GM23338 (cell line): ENCODE results near the gene DLX5. TPM values are rescaled to one million over a fixed set of nuclear protein-coding genes. Genes with fewer than 3 reads are reported as not detected.

Source experiments
- ATAC-seq: fragments of 200-7000 bp; cut with Tn5 transposase; 3 replicates; pipeline ENCODE4 v1.9.1; 2020
- DNase-seq: peaks from one replicate; pipeline ENCODE4 v3.0.0-alpha.2; 2015; ENCODE audit warnings: low spot score
- H2AFZ ChIP-seq: fragments of 200-600 bp; sonication (generic); 2 replicates; pipeline ENCODE4 v1.8.0; 2016; ENCODE audit warnings: antibody characterized with exemption, mild to moderate bottlenecking, moderate library complexity
- H3F3A ChIP-seq: fragments of 200-600 bp; sonication (generic); replicated peaks from 2 replicates; pipeline ENCODE4 v1.8.0; 2017; ENCODE audit warnings: antibody characterized with exemption, mixed run types, low read depth
- H3K27ac ChIP-seq: fragments of 200-600 bp; sonication (generic); 2 replicates; pipeline ENCODE4 v1.6.1; 2016; ENCODE audit warnings: low read depth
- H3K27me3 ChIP-seq: fragments of 200-600 bp; sonication (generic); 2 replicates; pipeline ENCODE4 v1.8.0; 2016; ENCODE audit warnings: mild to moderate bottlenecking, mixed run types, moderate library complexity; ENCODE audit not compliant: insufficient read depth
- H3K36me3 ChIP-seq: fragments of 200-600 bp; sonication (generic); 2 replicates; pipeline ENCODE4 v1.8.0; 2016; ENCODE audit warnings: mild to moderate bottlenecking; ENCODE audit not compliant: insufficient read depth
- H3K4me1 ChIP-seq: fragments of 200-600 bp; sonication (generic); 2 replicates; pipeline ENCODE4 v1.8.0; 2016; ENCODE audit warnings: mild to moderate bottlenecking, moderate library complexity; ENCODE audit not compliant: insufficient read depth
- H3K4me2 ChIP-seq: fragments of 200-600 bp; sonication (generic); 2 replicates; pipeline ENCODE4 v1.7.1; 2017; ENCODE audit warnings: mixed run types
- H3K4me3 ChIP-seq: fragments of 200-600 bp; sonication (generic); 2 replicates; pipeline ENCODE4 v1.6.1; 2016; ENCODE audit warnings: mixed run types
- H3K79me2 ChIP-seq: fragments of 200-600 bp; sonication (generic); replicated peaks from 2 replicates; pipeline ENCODE4 v1.8.0; 2017; ENCODE audit warnings: mild to moderate bottlenecking; ENCODE audit not compliant: insufficient read depth
- H3K9me2 ChIP-seq: fragments of 200-600 bp; sonication (generic); 2 replicates; pipeline ENCODE4 v1.8.0; 2017; ENCODE audit not compliant: insufficient read depth
- H4K20me1 ChIP-seq: fragments of 200-600 bp; sonication (generic); replicated peaks from 2 replicates; pipeline ENCODE4 v1.8.0; 2017; ENCODE audit warnings: mild to moderate bottlenecking; ENCODE audit not compliant: insufficient read depth
- H3K27ac Mint-ChIP-seq: 2 replicates; pipeline ENCODE4 v1.8.0; 2020; ENCODE audit warnings: inconsistent platforms, mild to moderate bottlenecking, moderate library complexity, mixed read lengths
- H3K27me3 Mint-ChIP-seq: 3 replicates; pipeline ENCODE4 v1.8.0; 2022; ENCODE audit warnings: low read depth, mild to moderate bottlenecking, moderate library complexity, mixed read lengths, inconsistent platforms; ENCODE audit not compliant: insufficient read depth, poor library complexity
- H3K36me3 Mint-ChIP-seq: 3 replicates; pipeline ENCODE4 v1.8.0; 2021; ENCODE audit warnings: low read depth, mild to moderate bottlenecking, inconsistent platforms, moderate library complexity, mixed read lengths
- H3K4me1 Mint-ChIP-seq: 3 replicates; pipeline ENCODE4 v1.8.0; 2020; ENCODE audit warnings: mild to moderate bottlenecking, inconsistent platforms, mixed read lengths
- H3K4me3 Mint-ChIP-seq: 3 replicates; pipeline ENCODE4 v1.8.0; 2021; ENCODE audit warnings: moderate library complexity, mild to moderate bottlenecking, inconsistent platforms, mixed read lengths
- H3K9me3 Mint-ChIP-seq: 3 replicates; pipeline ENCODE4 v1.8.0; 2020; ENCODE audit warnings: moderate library complexity, mild to moderate bottlenecking, inconsistent platforms, mixed read lengths
- CREB1 ChIP-seq: fragments of 250-450 bp; sonication (Bioruptor Pico); IDR thresholded peaks from 2 replicates; pipeline ENCODE4 v1.5.0; 2020; ENCODE audit warnings: low read depth, mild to moderate bottlenecking, moderate library complexity
- EZH2 ChIP-seq: fragments of 200-600 bp; sonication (generic); IDR thresholded peaks from one replicate; pipeline ENCODE4 v1.8.0; 2017; ENCODE audit warnings: antibody characterized with exemption, mild to moderate bottlenecking, low read depth; ENCODE audit not compliant: unreplicated experiment
- EZH2phosphoT487 ChIP-seq: fragments of 200-600 bp; sonication (generic); IDR thresholded peaks from one replicate; pipeline ENCODE4 v1.8.1; 2018; ENCODE audit warnings: antibody characterized with exemption; ENCODE audit not compliant: unreplicated experiment
- NANOG ChIP-seq: IDR thresholded peaks from 2 replicates; pipeline ENCODE4 v1.6.1; 2016; ENCODE audit warnings: antibody characterized with exemption, borderline replicate concordance
- POLR2AphosphoS5 ChIP-seq: IDR thresholded peaks from 2 replicates; pipeline ENCODE4 v1.6.1; 2016; ENCODE audit warnings: antibody characterized with exemption, low read depth
- ZNF114 ChIP-seq: fragments of 250-450 bp; sonication (Bioruptor Pico); IDR thresholded peaks from 2 replicates; pipeline ENCODE4 v1.5.0; 2020; ENCODE audit warnings: mild to moderate bottlenecking, moderate library complexity
- ZNF331 ChIP-seq: fragments of 250-450 bp; sonication (Bioruptor Pico); IDR thresholded peaks from 2 replicates; pipeline ENCODE4 v1.5.0; 2020; ENCODE audit warnings: low read depth, mild to moderate bottlenecking, moderate library complexity
- ZNF462 ChIP-seq: fragments of 250-450 bp; sonication (Bioruptor Pico); IDR thresholded peaks from 2 replicates; pipeline ENCODE4 v1.5.0; 2020; ENCODE audit warnings: mild to moderate bottlenecking, moderate library complexity
- polyA plus RNA-seq: library from polyadenylated mRNA; unstranded; fragments of >200 nt; fragmentation: Nextera tagmentation; extraction: Ambion mirVana; gene quantifications from 2 replicates; pipeline ENCODE4 v1.2.1, GENCODE V29; 2016
- total RNA-seq: library from RNA; depleted of rRNA; stranded (reverse); fragments of >200 nt; shearing (Covaris generic); gene quantifications from 2 replicates; pipeline ENCODE4 v1.2.3, GENCODE V29; 2014
- TF ChIP-seq, protein P1 (sequence below), 2 experiments: fragments of 200-600 bp in 1 of 2; sonication (generic) in 1 of 2; conservative IDR thresholded peaks; 2 replicates each; pipeline versions ENCODE4 v1.5.1 to v1.6.1; 2016 to 2017; ENCODE audit warnings: antibody characterized with exemption in 2 of 2, low read depth in 2 of 2, mild to moderate bottlenecking in 2 of 2, moderate library complexity in 1 of 2
- TF ChIP-seq, protein P2 (sequence below): IDR thresholded peaks from 2 replicates; pipeline ENCODE4 v1.6.1; 2016; ENCODE audit warnings: antibody characterized with exemption
- TF ChIP-seq, protein P3 (sequence below): IDR thresholded peaks from one replicate; pipeline ENCODE4 v1.6.1; 2018; ENCODE audit warnings: antibody characterized with exemption; ENCODE audit not compliant: unreplicated experiment

DLX5 gene
- total and polyA plus RNA-seq, 2 experiments from 2014 or later: not detected

- peak; percentile 36 for DNase-seq
- H3F3A ChIP-seq: peaks cover 68% of the 10 kb centered on the region
- peaks cover 98% of the 10 kb centered on the region for H3K27me3 Mint-ChIP-seq
- H3K9me2 ChIP-seq: no peaks in the 10 kb centered on the region
- H3K27ac ChIP-seq: no peak overlapping the region
- no peak for ATAC-seq
- H2AFZ ChIP-seq: no peak overlapping the region
- H3K79me2 ChIP-seq: no peaks in the 10 kb centered on the region
- peaks cover 4% of the 10 kb centered on the region; the same call in 2 of the 3 replicates for H3K9me3 Mint-ChIP-seq
- H4K20me1 ChIP-seq: peaks cover 72% of the 10 kb centered on the region
- H3K4me2 ChIP-seq: no peak overlapping the region
- H3K36me3 ChIP-seq: no peaks in the 10 kb centered on the region
- H3K4me3 ChIP-seq: no peak overlapping the region
- no peaks in the 10 kb centered on the region; the same call in 2 of the 3 replicates for H3K36me3 Mint-ChIP-seq
- peaks cover 99% of the 10 kb centered on the region for H3K27me3 ChIP-seq
- H3K4me1 Mint-ChIP-seq: peaks cover 22% of the 10 kb centered on the region
- H3K4me3 Mint-ChIP-seq: no peak overlapping the region
- H3K27ac Mint-ChIP-seq: no peak overlapping the region
- H3K4me1 ChIP-seq: peaks cover 50% of the 10 kb centered on the region
- no peak for TF ChIP-seq NANOG
- peak; percentile 78 for TF ChIP-seq EZH2
- TF ChIP-seq, protein P1, sequence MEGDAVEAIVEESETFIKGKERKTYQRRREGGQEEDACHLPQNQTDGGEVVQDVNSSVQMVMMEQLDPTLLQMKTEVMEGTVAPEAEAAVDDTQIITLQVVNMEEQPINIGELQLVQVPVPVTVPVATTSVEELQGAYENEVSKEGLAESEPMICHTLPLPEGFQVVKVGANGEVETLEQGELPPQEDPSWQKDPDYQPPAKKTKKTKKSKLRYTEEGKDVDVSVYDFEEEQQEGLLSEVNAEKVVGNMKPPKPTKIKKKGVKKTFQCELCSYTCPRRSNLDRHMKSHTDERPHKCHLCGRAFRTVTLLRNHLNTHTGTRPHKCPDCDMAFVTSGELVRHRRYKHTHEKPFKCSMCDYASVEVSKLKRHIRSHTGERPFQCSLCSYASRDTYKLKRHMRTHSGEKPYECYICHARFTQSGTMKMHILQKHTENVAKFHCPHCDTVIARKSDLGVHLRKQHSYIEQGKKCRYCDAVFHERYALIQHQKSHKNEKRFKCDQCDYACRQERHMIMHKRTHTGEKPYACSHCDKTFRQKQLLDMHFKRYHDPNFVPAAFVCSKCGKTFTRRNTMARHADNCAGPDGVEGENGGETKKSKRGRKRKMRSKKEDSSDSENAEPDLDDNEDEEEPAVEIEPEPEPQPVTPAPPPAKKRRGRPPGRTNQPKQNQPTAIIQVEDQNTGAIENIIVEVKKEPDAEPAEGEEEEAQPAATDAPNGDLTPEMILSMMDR (conservative IDR thresholded peaks at IDR 0.05; ENCODE audit: low read depth in 2 of 2): no peak
- TF ChIP-seq ZNF114 (CRISPR knock-in tag): no peak
- no peak for TF ChIP-seq ZNF331 (CRISPR knock-in tag)
- TF ChIP-seq, protein P2, sequence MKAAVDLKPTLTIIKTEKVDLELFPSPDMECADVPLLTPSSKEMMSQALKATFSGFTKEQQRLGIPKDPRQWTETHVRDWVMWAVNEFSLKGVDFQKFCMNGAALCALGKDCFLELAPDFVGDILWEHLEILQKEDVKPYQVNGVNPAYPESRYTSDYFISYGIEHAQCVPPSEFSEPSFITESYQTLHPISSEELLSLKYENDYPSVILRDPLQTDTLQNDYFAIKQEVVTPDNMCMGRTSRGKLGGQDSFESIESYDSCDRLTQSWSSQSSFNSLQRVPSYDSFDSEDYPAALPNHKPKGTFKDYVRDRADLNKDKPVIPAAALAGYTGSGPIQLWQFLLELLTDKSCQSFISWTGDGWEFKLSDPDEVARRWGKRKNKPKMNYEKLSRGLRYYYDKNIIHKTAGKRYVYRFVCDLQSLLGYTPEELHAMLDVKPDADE: no peak
- no peak for TF ChIP-seq POLR2AphosphoS5
- TF ChIP-seq EZH2phosphoT487: peak; percentile 49
- TF ChIP-seq, protein P3, sequence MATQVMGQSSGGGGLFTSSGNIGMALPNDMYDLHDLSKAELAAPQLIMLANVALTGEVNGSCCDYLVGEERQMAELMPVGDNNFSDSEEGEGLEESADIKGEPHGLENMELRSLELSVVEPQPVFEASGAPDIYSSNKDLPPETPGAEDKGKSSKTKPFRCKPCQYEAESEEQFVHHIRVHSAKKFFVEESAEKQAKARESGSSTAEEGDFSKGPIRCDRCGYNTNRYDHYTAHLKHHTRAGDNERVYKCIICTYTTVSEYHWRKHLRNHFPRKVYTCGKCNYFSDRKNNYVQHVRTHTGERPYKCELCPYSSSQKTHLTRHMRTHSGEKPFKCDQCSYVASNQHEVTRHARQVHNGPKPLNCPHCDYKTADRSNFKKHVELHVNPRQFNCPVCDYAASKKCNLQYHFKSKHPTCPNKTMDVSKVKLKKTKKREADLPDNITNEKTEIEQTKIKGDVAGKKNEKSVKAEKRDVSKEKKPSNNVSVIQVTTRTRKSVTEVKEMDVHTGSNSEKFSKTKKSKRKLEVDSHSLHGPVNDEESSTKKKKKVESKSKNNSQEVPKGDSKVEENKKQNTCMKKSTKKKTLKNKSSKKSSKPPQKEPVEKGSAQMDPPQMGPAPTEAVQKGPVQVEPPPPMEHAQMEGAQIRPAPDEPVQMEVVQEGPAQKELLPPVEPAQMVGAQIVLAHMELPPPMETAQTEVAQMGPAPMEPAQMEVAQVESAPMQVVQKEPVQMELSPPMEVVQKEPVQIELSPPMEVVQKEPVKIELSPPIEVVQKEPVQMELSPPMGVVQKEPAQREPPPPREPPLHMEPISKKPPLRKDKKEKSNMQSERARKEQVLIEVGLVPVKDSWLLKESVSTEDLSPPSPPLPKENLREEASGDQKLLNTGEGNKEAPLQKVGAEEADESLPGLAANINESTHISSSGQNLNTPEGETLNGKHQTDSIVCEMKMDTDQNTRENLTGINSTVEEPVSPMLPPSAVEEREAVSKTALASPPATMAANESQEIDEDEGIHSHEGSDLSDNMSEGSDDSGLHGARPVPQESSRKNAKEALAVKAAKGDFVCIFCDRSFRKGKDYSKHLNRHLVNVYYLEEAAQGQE: no peak
- TF ChIP-seq CREB1 (CRISPR knock-in tag): no peak
- no peak for TF ChIP-seq ZNF462 (CRISPR knock-in tag)
These were observed 14.6 kb downstream of the DLX5 start for GRCh38 chr7:97009753-97010732.
